ENCODE results near the gene TMOD4. TPM values are rescaled to one million over a fixed set of nuclear protein-coding genes. Genes with fewer than 3 reads are reported as not detected.

The TMOD4 gene
- total and polyA plus RNA-seq, 2 of the 13 experiments (the other 11 are each of a cell fraction or from before 2014, with no cell fraction given) = 0.66 TPM; not detected in 1

GRCh38 chr1:151184211-151184610 is 8.4 kb upstream of the TMOD4 start:
- ChIA-PET POLR2A (no interaction called here), CTCF (ENCODE audit: low intra/inter-chr PET ratio, low total read pairs) (no interaction called here)
- Histone ChIP-seq H4K20me1 (ENCODE audit: insufficient read depth, low read length) (no peaks in the 10 kb centered on the region), H3K9me3 (ENCODE audit: low read length) (no peaks in the 10 kb centered on the region), H2AFZ (ENCODE audit: low read length) (no peak overlapping the region), H3K4me2 (ENCODE audit: low read depth, low read length) (no peak overlapping the region), H3K4me1 (ENCODE audit: insufficient read depth, low read length) (peaks cover 12% of the 10 kb centered on the region), H3K27me3 (ENCODE audit: control insufficient read depth in 1 of 2, insufficient read depth in 2 of 2, low read length in 2 of 2) (no peaks in the 10 kb centered on the region), H3K36me3 (replicated peaks in 1 of 2; ENCODE audit: control insufficient read depth in 1 of 2, insufficient read depth in 2 of 2, low read length in 2 of 2) (peaks cover 11 to 43% of the 10 kb centered on the region in 2 experiments), H3K79me2 (ENCODE audit: insufficient read depth, low read length) (peaks cover 10% of the 10 kb centered on the region), H3K27ac (ENCODE audit: extremely low read length, insufficient read depth, low read length) (no peak overlapping the region), H3K9ac (ENCODE audit: insufficient read depth, low read depth, low read length) (no peak overlapping the region), H3K4me3 (replicated peaks in 1 of 3; ENCODE audit: insufficient read depth in 1 of 3, low read depth in 2 of 3, low read length in 3 of 3) (no peak overlapping the region)
- no peak for TF ChIP-seq WIZ (CRISPR knock-in tag; IDR thresholded peaks at IDR 0.05)
- no peak for TF ChIP-seq ZNF280D (CRISPR knock-in tag; IDR thresholded peaks at IDR 0.05)
- TF ChIP-seq SP4 (CRISPR knock-in tag; IDR thresholded peaks at IDR 0.05) = no peak
- no peak for TF ChIP-seq ATF4 (CRISPR knock-in tag; IDR thresholded peaks at IDR 0.05)
- no peak for TF ChIP-seq ZNF260 (CRISPR knock-in tag; IDR thresholded peaks at IDR 0.05; ENCODE audit: borderline replicate concordance, low read depth)
- TF ChIP-seq TAF15 (IDR thresholded peaks at IDR 0.05; ENCODE audit: low read depth, low read length, poor library complexity, severe bottlenecking) = no peak
- TF ChIP-seq ZBTB1 (CRISPR knock-in tag; IDR thresholded peaks at IDR 0.05; ENCODE audit: borderline replicate concordance) = no peak
- TF ChIP-seq E2F5 (CRISPR knock-in tag; conservative IDR thresholded peaks at IDR 0.05) = no peak
- TF ChIP-seq FOXO1 (CRISPR knock-in tag; IDR thresholded peaks at IDR 0.05) = no peak
- TF ChIP-seq DPF2 (CRISPR knock-in tag; IDR thresholded peaks at IDR 0.05; ENCODE audit: borderline replicate concordance, low read depth) = no peak
- TF ChIP-seq SIN3B (IDR thresholded peaks at IDR 0.05; ENCODE audit: low read length) = no peak
- TF ChIP-seq ZFP62 (CRISPR knock-in tag; IDR thresholded peaks at IDR 0.05) = no peak
- no peak for TF ChIP-seq FOSL2 (CRISPR knock-in tag; IDR thresholded peaks at IDR 0.05)
- TF ChIP-seq SATB2 (CRISPR knock-in tag; IDR thresholded peaks at IDR 0.05) = no peak
- no peak for TF ChIP-seq SKIL (CRISPR knock-in tag; IDR thresholded peaks at IDR 0.05; ENCODE audit: borderline replicate concordance)
- TF ChIP-seq ARHGAP35 (CRISPR knock-in tag; IDR thresholded peaks at IDR 0.05; ENCODE audit: borderline replicate concordance) = no peak
- TF ChIP-seq ZSCAN9 (CRISPR knock-in tag; IDR thresholded peaks at IDR 0.05; ENCODE audit: borderline replicate concordance) = no peak
- TF ChIP-seq ZBTB7B (CRISPR knock-in tag; IDR thresholded peaks at IDR 0.05) = no peak
- DNase-seq (ENCODE audit: low spot score) (no peak), ATAC-seq (no peak), FAIRE-seq (no peak)
- intact Hi-C loops (cut with micrococcal nuclease; ENCODE audit: unreplicated experiment) = no loop called here
- 96% methylated on average over 10 of the region's 10 CpGs for WGBS (ENCODE audit: low lambda C conversion rate)
- BruUV-seq (replicated peaks) = no TSS peak
- in situ Hi-C loops (cut with HindIII; ENCODE audit: extremely low pct_ligation_motif_present, low pct_unique_long_range_greater_than_20kb) = no loop called here

Data from HepG2 (cell line).